Vagina (tissue), 2 donors: ENCODE measurements around the gene SELPLG.
A peak's percentile ranks its signal among the peaks of the same experiment; 100 is the strongest.

Source experiments
- POLR2A ChIP-seq, 2 donors: fragments of 450-650 bp; IDR thresholded peaks; one replicate each; pipeline ENCODE4 v1.6.1; 2017; ENCODE audit warnings: antibody characterized with exemption in 2 of 2, mild to moderate bottlenecking in 2 of 2, moderate library complexity in 2 of 2
- POLR2AphosphoS5 ChIP-seq, 2 donors: sonication (generic); formaldehyde crosslinking; IDR thresholded peaks; one replicate each; pipeline ENCODE4 v1.9.0; 2017; ENCODE audit warnings: antibody characterized with exemption in 2 of 2, mild to moderate bottlenecking in 2 of 2, low read depth in 1 of 2; ENCODE audit not compliant: insufficient read depth in 1 of 2
- TF ChIP-seq, protein P1 (sequence below), 3 experiments: fragments of 450-650 bp in 2 of 3; fragments of 200-600 bp in 1 of 3; sonication (generic) in 1 of 3; IDR thresholded peaks; one replicate each; pipeline ENCODE4 v1.5.1; 2017 to 2019; ENCODE audit warnings: antibody characterized with exemption in 3 of 3, mild to moderate bottlenecking in 2 of 3, moderate library complexity in 2 of 3

DNA sequence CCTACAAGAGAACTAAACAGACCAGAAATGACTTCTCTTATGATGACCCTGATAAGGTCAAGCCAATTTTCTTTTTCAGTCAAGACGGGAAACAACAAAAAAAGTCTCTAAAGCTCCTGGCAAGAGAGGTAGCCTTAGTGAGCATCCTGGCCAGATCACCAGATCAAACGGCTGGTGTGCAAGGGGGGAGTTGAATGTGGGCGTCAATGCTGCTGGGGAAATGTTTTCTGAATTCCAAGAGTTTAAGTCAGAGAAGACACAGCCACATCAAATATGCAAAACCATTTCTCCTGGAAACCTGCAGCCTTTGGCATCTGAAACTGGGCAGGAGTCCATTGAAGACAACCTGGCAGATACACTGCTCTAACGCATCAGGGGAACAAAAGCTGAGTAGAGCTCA, 16.0 kb upstream of the SELPLG start:
- TF ChIP-seq, protein P1, sequence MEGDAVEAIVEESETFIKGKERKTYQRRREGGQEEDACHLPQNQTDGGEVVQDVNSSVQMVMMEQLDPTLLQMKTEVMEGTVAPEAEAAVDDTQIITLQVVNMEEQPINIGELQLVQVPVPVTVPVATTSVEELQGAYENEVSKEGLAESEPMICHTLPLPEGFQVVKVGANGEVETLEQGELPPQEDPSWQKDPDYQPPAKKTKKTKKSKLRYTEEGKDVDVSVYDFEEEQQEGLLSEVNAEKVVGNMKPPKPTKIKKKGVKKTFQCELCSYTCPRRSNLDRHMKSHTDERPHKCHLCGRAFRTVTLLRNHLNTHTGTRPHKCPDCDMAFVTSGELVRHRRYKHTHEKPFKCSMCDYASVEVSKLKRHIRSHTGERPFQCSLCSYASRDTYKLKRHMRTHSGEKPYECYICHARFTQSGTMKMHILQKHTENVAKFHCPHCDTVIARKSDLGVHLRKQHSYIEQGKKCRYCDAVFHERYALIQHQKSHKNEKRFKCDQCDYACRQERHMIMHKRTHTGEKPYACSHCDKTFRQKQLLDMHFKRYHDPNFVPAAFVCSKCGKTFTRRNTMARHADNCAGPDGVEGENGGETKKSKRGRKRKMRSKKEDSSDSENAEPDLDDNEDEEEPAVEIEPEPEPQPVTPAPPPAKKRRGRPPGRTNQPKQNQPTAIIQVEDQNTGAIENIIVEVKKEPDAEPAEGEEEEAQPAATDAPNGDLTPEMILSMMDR (IDR thresholded peaks at IDR 0.05) = no peak
- TF ChIP-seq POLR2A (IDR thresholded peaks at IDR 0.05) = no peak
- peak in 1 of 2 donors; percentile 61 for TF ChIP-seq POLR2AphosphoS5 (IDR thresholded peaks at IDR 0.05; ENCODE audit: insufficient read depth in 1 of 2, low read depth in 1 of 2)
